GM08714 (cell line): ENCODE measurements around the gene RBM39.

Experiments used
- H3K4me3 ChIP-seq: fragments of 200-500 bp; sonication (Bioruptor generic); 2 replicates; pipeline ENCODE4 v1.5.1; 2014; ENCODE audit warnings: mild to moderate bottlenecking, low read length, inconsistent platforms
- ZNF274 ChIP-seq: IDR thresholded peaks from 2 replicates; pipeline ENCODE4 v1.6.1; 2012; ENCODE audit warnings: mild to moderate bottlenecking, low read depth, low read length

RBM39 gene

DNA sequence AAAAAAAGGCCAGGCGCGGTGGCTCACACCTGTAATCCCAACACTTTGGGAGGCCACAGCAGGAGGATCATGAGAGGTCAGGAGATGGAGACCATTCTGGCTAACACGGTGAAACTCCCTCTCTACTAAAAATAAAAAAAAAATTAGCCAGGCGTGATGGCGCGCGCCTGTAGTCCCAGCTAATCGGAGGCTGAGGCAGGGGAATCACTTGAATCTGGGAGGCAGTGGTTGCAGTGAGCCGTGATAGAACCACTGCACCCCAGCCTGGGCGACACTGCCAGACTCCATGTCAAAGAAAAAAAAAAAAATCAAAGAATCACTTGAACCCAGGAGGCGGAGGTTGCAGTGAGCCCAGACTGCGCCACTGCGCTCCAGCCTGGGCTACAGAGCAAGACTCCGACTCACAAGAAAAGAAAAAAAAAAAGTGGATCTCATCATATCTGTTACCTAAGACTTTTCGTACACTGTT lies 4.2 kb downstream of the RBM39 start:
- no peak overlapping the region for H3K4me3 ChIP-seq
- TF ChIP-seq ZNF274: no peak

GRCh38 chr20:35735826-35736470 lies 6.1 kb downstream of the RBM39 start:
- no peak overlapping the region for H3K4me3 ChIP-seq
- TF ChIP-seq ZNF274: no peak

DNA sequence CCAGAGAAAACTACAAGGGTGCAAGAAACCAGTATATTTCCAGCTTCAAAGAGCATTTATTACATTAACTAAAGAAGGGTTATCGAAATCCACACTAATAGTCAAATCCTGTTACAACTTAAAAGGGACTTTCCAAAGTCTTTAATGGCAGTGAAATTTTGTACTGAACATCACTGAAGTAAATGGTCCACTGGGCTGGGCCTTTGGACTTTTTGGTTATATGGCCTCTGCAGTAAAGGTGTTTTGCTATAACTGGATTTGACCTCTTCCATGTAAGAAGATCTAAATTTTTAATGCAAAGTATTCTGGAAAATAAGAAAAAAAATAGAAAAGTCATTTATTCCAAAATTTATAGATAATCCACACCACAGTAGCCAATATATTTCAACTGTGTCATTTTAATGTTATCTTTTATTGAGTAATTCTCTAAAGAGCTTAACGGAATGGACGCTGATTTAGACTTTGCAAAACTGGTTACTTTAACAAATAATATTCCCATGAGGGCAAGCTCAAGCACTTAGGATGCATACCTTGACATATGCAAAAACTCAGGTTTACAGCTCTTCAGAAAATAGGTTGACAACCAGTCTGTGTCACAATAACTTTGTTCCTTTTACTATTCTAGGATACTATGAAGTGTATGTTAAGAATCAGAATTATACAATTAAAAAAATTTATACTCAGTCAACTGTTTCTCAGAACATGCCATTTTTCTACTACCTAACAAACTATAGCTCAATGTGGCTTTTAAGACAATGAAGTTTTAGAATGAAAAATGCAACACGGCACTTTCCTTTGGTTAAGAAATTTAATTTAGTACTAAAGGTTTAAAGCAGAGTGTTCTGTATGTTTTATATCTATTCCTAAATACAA lies 7.0 kb downstream of the RBM39 start:
- no peak for TF ChIP-seq ZNF274
- no peak overlapping the region for H3K4me3 ChIP-seq

GRCh38 chr20:35734374-35734773 lies 7.7 kb downstream of the RBM39 start:
- no peak overlapping the region for H3K4me3 ChIP-seq
- TF ChIP-seq ZNF274: no peak

DNA sequence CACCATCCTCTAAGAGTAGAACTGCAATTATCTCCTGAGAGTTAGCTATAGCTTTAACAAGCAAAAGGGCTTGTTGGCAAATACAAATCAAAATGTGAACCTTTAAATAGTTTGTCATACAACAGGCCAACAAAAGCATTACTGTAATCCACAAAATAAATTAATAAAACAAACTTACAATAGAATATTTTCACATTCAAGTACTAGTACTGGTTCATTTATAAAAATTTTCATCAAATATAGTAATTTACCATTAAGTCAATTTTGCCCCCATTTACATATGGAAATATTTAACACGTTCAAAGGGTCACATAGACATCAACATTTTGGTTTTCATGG lies 9.4 kb downstream of the RBM39 start:
- no peak for TF ChIP-seq ZNF274
- no peak overlapping the region for H3K4me3 ChIP-seq

DNA sequence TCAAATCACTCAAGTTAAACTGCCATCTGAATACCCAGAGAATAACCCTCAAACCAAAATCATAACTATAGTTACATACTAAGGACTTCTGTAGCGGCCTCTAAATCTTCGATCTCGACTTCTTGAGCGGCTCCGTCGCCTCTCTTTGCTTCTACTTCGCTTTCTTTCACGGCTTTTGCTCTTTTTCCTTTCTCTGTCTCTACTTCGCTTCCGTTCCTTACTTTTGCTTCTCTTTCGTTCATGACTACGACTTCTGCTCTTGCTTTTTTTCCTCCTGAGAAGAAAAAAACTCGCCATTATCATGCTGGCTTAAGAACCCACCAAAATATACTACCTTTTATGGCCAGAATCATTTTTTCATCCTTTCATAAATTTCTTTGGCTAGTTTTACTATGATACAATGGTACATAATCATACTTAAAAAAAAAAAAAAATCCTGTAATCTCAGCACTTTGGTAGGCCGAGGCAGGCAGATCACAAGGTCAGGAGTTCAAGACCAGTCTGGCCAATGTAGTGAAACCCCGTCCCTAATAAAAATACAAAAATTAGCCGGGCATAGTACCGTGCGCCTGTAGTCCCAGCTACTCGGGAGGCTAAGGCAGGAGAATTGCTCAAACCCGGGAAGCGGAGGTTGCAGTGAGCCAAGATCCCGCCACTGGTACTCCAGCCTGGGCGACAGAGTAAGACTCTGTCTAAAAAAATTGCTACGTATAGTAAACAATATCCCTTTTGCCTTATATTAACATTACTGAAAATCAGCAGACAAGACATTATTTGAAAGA lies 10.0 kb downstream of the RBM39 start:
- TF ChIP-seq ZNF274: no peak
- H3K4me3 ChIP-seq: no peak overlapping the region

- no peak overlapping the region for H3K4me3 ChIP-seq
- TF ChIP-seq ZNF274: no peak
Measured at GRCh38 chr20:35731469-35731788, 10.6 kb downstream of the RBM39 start.

GRCh38 chr20:35730583-35731468 lies 11.2 kb downstream of the RBM39 start:
- H3K4me3 ChIP-seq: no peak overlapping the region
- no peak for TF ChIP-seq ZNF274

- no peak for TF ChIP-seq ZNF274
- H3K4me3 ChIP-seq: no peak overlapping the region
Measured at GRCh38 chr20:35729836-35730582, 12.1 kb downstream of the RBM39 start.

GRCh38 chr20:35729283-35729807 lies 12.7 kb downstream of the RBM39 start:
- no peak overlapping the region for H3K4me3 ChIP-seq
- no peak for TF ChIP-seq ZNF274

GRCh38 chr20:35726842-35727711 lies 15.0 kb downstream of the RBM39 start:
- no peak overlapping the region for H3K4me3 ChIP-seq
- TF ChIP-seq ZNF274: no peak
